GM21423 (cell line): Measurements from ENCODE around the gene PCDHB6.
"Not testable (repeated sequence)": the region's sequence is repeated elsewhere in the genome, so short reads cannot be mapped to it uniquely, and the experiment has no call there.

Experiments
- ATAC-seq: cut with Tn5 transposase; IDR thresholded peaks from one replicate; pipeline ENCODE4 v1.9.1; 2021; ENCODE audit warnings: mild to moderate bottlenecking, moderate library complexity; ENCODE audit not compliant: unreplicated experiment

Gene PCDHB6

DNA sequence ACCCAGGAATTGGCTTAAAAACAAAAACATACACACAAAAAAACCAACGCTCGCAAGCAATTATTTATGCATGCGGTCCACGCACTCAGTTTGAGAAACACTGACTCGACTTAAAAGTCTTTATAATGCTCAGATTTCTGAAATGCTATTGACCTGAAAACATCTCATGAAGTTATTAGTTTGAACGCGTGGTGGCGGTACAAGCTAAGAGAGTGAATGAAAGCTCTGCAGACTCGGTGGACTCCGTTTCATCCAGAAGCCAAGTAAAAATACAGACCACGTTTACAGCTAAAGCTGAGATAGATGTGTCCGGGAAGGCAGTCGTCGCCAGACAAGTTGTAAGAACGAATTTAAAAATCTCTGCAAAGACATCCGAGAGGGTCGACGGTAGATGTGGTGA, at the start of gene PCDHB6:
PCDHB6 (plus strand) TSS at position 246 of the 400 bp plus-strand sequence. CDS start 201 bp downstream, outside the sequence.
- no peak for ATAC-seq

DNA sequence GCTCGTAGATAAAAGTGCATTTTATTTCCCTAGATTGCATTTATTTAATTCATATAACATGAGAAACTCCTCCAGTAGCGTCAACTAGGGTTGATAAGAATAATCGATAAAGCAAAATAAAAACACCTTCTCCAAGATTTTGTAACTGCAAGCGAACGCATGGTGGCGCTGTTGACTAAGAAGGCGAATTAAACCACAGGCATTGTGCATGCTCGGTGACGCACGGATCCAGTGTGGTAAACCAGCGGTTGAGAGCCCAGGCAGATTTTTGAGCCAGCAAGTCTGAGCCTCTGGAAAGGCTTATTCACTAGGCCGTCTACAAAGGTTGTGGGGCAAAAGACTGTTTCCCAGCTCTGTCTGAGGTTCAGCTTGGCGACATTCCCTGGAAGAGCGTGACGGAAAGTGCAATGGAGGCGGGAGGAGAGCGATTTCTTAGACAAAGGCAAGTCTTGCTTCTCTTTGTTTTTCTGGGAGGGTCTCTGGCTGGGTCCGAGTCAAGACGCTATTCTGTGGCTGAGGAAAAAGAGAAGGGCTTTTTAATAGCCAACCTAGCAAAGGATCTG, 49.5 kb upstream of the PCDHB6 start, which contains the start of gene PCDHB3:
PCDHB3 (plus strand) TSS at position 231 of the 563 bp plus-strand sequence; CDS start at position 408, 177 bp downstream.
- no peak for ATAC-seq

DNA sequence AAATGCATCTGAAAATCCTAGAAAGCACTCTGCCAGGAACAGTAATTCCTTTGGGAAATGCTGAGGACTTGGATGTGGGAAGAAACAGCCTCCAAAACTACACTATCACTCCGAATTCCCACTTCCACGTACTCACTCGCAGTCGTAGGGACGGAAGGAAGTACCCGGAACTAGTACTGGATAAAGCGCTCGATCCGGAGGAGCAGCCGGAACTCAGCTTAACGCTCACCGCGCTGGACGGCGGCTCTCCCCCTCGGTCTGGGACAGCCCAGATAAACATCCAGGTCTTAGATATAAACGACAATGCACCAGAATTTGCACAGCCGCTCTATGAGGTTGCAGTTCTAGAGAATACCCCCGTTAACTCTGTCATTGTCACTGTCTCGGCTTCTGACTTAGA, 48.8 kb upstream of the PCDHB6 start:
- no peak for ATAC-seq

DNA sequence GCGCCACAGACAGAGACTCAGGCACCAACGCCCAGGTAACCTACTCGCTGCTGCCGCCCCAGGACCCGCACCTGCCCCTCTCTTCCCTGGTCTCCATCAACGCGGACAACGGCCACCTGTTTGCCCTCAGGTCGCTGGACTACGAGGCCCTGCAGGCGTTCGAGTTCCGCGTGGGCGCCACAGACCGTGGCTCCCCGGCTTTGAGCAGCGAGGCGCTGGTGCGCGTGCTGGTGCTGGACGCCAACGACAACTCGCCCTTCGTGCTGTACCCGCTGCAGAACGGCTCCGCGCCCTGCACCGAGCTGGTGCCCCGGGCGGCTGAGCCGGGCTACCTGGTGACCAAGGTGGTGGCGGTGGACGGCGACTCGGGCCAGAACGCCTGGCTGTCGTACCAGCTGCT, 47.8 kb upstream of the PCDHB6 start:
- not testable (repeated sequence) for ATAC-seq

DNA sequence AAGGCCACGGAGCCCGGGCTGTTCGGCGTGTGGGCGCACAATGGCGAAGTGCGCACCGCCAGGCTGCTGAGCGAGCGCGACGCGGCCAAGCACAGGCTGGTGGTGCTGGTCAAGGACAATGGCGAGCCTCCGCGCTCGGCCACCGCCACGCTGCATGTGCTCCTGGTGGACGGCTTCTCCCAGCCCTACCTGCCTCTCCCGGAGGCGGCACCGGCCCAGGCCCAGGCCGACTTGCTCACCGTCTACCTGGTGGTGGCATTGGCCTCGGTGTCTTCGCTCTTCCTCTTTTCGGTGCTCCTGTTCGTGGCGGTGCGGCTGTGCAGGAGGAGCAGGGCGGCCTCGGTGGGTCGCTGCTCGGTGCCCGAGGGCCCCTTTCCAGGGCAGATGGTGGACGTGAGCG, 47.4 kb upstream of the PCDHB6 start:
- not testable (repeated sequence) for ATAC-seq

DNA sequence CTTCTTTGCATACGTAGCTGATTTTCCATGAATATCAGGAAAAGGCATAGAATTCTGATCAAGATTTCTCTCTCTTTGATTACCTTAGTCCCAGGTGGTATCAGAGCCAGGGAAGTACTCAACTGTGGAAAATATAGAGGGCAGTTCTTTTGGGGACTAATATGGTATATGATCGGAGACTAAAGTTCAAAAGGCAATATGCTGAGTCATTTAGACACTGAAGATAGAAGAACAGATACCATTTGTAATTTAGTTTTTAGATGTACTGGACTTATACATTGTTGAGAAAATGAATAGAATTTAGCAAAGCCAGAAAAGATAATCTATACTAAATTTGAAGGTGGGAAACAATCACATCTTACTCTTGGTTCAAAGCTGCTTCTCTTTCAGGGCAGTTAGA, 44.5 kb upstream of the PCDHB6 start:
- ATAC-seq: no peak

DNA sequence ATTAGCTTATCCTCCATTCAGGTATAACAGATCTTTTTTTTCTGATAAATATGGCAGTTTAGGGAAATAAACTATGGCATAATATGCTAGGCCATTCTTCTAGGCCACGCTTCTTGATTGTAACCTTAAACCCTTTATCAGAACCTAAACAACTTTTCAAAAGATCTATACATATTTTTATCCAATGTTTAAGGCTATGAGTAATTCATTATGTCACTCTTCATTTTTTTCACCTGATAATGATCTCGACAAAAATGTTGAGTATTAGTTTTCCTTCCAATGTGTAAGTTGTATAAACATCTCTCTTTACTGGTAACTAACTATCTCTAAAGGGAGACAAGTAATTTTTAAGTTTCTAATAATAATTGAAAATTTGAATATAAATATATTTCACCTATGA, 30.6 kb upstream of the PCDHB6 start:
- ATAC-seq: no peak

DNA sequence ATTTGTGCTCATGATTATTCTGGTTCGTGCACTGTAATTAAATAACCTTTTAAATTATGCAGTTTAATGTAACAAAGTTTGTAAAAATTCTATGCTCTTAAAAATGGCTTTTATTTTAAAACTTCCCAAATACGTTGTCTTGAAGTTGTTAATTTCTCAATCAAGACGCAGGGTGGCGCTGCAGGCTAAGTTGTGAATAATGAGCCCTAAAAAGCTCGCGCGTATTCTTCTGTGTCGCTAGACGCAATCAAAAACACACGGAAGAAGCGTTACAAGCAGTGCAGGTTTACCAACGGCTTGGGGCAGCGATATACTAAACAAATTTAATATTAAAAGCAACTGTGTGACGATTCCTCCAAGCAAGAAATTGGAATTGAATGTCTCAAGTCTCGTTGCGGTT, 28.3 kb upstream of the PCDHB6 start, which contains the start of gene PCDHB4:
PCDHB4 (plus strand) TSS at position 256 of the 400 bp plus-strand sequence. CDS start 181 bp downstream, outside the sequence.
- no peak for ATAC-seq

DNA sequence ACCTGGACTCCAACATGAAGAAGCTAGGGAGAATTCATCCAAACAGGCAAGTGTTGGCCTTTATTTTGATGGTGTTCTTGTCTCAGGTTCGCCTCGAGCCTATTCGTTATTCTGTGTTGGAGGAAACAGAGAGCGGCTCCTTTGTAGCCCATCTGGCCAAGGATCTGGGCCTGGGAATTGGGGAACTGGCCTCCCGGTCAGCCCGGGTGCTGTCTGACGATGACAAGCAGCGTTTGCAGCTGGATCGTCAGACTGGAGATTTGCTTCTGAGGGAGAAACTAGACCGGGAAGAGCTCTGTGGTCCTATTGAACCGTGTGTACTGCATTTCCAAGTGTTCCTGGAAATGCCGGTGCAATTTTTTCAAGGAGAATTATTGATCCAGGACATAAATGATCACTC, 27.9 kb upstream of the PCDHB6 start:
- no peak for ATAC-seq

DNA sequence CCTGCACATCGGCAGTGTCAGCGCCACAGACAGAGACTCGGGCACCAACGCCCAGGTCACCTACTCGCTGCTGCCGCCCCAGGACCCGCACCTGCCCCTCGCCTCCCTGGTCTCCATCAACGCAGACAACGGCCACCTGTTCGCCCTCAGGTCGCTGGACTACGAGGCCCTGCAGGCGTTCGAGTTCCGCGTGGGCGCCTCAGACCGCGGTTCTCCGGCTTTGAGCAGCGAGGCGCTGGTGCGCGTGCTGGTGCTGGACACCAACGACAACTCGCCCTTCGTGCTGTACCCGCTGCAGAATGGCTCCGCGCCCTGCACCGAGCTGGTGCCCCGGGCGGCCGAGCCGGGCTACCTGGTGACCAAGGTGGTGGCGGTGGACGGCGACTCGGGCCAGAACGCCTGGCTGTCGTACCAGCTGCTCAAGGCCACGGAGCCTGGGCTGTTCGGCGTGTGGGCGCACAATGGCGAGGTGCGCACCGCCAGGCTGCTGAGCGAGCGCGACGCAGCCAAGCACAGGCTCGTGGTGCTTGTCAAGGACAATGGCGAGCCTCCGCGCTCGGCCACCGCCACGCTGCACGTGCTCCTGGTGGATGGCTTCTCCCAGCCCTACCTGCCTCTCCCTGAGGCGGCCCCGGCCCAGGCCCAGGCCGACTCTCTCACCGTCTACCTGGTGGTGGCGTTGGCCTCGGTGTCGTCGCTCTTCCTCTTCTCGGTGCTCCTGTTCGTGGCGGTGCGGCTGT, 26.3 kb upstream of the PCDHB6 start:
- ATAC-seq: not testable (repeated sequence)

DNA sequence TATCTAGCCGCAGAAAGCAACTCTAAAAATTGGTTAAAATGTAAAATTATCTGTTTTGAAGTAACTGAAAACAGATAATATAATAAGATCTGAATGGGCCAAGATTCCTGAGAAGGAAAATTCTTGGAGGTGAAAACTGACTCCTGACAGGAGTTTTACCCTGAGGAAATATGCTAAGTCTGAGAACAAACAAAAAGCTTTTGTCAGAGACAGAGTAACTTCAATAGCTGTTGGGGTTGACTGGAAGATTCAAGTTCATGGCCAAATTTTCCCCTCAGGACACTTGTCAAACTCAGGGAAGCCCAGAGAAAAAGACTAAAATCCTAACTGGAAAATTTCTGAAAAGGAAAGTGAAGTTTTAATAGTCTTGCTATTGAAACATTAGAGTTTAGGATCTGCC, 22.6 kb upstream of the PCDHB6 start:
- no peak for ATAC-seq

DNA sequence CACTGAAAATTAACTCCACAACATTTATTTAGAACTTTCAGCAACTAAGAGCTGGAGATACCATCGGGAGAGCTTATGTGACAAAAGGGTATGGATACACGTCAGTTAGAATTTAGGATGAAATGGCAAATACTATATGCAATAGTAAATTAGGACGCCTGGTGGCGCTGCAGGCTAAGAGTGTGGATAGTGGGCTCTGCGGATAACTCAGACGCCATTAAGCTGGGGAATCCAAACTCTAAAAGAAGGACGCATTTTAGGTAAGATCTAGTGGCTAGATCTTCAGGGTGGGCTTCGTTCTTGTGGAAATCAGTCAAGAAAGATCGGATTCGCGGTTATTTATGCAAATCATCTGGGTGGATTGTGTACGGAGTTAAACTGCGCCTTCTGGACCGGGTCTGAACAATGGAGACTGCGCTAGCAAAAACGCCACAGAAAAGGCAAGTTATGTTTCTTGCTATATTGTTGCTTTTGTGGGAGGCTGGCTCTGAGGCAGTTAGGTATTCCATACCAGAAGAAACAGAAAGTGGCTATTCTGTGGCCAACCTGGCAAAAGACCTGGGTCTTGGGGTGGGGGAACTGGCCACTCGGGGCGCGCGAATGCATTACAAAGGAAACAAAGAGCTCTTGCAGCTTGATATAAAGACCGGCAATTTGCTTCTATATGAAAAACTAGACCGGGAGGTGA, 14.7 kb upstream of the PCDHB6 start, which contains the start of gene PCDHB5:
PCDHB5 (plus strand) TSS at position 177 of the 688 bp plus-strand sequence; CDS start at position 406, 229 bp downstream.
- no peak for ATAC-seq

DNA sequence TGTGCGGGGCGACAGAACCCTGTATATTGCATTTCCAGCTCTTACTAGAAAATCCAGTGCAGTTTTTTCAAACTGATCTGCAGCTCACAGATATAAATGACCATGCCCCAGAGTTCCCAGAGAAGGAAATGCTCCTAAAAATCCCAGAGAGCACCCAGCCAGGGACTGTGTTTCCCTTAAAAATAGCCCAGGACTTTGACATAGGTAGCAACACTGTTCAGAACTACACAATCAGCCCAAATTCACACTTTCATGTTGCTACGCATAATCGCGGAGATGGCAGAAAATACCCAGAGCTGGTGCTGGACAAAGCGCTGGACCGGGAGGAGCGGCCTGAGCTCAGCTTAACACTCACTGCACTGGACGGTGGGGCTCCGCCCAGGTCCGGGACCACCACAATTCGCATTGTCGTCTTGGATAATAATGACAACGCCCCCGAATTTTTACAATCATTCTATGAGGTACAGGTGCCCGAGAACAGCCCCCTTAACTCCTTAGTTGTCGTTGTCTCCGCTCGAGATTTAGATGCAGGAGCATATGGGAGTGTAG, 14.1 kb upstream of the PCDHB6 start:
- no peak for ATAC-seq

DNA sequence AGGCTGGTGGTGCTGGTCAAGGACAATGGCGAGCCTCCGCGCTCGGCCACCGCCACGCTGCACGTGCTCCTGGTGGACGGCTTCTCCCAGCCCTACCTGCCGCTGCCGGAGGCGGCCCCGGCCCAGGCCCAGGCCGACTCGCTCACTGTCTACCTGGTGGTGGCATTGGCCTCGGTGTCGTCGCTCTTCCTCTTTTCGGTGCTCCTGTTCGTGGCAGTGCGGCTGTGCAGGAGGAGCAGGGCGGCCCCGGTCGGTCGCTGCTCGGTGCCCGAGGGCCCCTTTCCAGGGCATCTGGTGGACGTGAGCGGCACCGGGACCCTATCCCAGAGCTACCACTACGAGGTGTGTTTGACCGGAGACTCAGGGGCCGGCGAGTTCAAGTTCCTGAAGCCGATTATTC, 12.5 kb upstream of the PCDHB6 start:
- ATAC-seq: not testable (repeated sequence)

DNA sequence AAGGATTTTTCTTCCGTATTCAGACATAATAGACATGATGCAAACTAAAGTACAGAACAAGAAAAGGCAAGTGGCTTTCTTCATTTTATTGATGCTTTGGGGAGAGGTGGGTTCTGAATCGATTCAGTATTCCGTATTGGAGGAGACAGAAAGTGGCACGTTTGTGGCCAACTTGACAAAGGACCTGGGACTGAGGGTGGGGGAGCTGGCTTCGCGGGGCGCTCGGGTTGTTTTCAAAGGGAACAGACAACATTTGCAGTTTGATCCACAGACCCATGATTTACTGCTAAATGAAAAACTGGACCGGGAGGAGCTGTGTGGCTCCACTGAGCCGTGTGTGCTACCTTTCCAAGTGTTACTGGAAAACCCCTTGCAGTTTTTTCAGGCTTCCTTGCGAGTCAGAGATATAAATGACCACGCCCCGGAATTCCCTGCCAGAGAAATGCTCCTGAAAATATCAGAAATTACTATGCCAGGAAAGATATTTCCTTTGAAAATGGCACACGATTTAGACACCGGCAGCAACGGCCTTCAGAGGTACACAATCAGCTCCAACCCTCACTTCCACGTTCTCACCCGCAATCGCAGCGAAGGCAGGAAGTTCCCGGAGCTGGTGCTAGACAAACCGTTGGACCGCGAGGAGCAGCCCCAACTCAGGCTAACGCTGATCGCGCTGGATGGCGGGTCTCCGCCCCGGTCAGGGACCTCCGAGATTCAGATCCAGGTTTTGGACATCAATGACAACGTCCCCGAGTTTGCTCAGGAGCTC, 551 bp downstream of the PCDHB6 start:
- no peak for ATAC-seq

DNA sequence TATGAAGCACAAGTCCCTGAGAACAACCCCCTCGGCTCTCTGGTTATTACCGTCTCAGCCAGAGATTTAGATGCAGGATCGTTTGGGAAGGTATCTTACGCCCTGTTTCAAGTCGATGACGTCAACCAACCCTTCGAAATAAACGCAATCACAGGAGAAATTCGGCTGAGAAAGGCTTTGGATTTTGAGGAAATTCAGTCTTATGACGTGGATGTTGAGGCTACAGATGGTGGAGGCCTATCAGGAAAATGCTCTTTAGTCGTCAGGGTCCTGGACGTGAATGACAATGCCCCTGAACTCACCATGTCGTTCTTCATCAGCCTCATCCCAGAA, 1.1 kb downstream of the PCDHB6 start:
- ATAC-seq: no peak

DNA sequence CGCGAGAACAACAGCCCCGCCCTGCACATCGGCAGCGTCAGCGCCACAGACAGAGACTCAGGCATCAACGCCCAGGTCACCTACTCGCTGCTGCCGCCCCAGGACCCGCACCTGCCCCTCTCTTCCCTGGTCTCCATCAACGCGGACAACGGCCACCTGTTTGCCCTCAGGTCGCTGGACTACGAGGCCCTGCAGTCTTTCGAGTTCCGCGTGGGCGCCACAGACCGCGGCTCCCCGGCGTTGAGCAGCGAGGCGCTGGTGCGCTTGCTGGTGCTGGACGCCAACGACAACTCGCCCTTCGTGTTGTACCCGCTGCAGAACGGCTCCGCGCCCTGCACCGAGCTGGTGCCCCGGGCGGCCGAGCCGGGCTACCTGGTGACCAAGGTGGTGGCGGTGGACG, 1.8 kb downstream of the PCDHB6 start:
- not testable (repeated sequence) for ATAC-seq

DNA sequence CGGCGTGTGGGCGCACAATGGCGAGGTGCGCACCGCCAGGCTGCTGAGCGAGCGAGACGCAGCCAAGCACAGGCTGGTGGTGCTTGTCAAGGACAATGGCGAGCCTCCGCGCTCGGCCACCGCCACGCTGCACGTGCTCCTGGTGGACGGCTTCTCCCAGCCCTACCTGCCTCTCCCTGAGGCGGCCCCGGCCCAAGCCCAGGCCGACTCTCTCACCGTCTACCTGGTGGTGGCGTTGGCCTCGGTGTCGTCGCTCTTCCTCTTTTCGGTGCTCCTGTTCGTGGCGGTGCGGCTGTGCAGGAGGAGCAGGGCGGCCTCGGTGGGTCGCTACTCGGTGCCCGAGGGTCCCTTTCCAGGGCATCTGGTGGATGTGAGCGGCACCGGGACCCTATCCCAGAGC, 2.2 kb downstream of the PCDHB6 start:
- ATAC-seq: not testable (repeated sequence)

DNA sequence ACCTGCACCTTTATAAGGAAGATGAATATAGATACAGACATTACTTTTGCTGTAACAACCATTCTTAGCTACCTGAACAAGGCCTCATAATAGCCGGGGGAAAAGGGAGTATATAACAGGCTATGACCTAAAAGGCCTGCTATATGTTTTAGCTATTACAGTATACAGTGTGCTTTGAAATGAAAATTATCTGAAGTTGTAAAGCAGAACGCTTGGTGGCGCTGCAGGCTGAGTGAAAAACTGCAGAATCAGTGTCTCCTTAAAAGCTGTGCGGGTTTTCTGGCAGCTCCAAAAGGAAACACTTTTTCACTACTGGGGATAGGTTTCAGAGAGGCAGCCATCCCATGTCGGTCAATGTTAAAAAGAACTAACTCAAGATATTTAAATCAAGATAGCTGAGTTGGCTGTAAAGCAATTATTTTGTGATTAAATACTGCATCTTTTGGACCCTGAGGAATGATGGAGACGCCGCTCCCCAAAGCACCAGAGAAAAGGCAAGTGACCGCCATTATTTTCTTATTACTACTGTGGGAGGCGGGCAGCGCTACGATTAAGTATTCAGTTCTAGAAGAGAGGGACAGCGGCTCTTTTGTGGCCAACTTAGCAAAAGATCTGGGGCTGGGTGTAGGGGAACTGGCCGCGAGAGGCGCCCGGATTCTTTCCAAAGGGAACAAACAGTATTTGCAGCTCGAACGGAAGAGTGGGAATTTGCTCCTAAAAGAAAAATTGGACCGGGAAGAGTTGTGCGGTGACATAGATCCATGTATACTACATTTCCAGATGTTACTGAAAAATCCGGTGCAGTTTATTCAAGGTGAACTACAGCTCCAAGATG, 5.9 kb downstream of the PCDHB6 start:
- ATAC-seq: no peak

DNA sequence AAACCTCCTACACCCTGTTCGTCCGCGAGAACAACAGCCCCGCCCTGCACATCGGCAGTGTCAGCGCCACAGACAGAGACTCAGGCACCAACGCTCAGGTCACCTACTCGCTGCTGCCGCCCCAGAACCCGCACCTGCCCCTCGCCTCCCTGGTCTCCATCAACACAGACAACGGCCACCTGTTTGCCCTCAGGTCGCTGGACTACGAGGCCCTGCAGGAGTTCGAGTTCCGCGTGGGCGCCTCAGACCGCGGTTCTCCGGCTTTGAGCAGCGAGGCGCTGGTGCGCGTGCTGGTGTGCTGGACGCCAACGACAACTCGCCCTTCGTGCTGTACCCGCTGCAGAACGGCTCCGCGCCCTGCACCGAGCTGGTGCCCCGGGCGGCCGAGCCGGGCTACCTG, 7.5 kb downstream of the PCDHB6 start:
- not testable (repeated sequence) for ATAC-seq
